ENCODE measurements around the gene ARMC5.

Gene ARMC5

DNA sequence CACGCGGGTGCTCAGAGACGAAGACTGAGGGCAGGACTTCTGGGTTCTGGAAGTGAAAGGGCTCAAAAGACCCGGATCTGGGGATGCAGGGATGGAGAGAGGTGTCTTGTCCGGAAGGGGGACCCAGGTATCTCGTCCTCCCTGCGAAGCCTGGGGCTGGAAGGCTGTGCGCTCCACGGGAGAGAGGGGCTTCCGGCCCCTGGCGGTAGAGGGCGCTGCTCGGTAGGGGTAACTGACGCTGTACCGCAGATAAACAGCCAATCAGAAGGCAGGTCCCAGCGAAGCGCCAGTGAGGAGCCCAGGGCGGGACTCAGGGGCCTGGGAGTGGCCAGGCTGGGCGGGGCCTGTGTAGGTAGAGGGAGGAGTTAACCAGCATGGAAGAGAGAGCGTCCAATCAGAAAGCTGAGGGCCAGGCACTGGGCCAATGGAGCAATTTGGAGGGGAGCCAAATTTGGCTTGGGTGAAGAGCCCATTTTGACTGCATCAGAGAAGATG is 13.5 kb downstream of the ARMC5 start:
- H3K4me3 ChIP-seq (replicated peaks; ENCODE audit: low read depth, low read length) = peak overlapping the region; percentile 68
- TF ChIP-seq, protein P1, sequence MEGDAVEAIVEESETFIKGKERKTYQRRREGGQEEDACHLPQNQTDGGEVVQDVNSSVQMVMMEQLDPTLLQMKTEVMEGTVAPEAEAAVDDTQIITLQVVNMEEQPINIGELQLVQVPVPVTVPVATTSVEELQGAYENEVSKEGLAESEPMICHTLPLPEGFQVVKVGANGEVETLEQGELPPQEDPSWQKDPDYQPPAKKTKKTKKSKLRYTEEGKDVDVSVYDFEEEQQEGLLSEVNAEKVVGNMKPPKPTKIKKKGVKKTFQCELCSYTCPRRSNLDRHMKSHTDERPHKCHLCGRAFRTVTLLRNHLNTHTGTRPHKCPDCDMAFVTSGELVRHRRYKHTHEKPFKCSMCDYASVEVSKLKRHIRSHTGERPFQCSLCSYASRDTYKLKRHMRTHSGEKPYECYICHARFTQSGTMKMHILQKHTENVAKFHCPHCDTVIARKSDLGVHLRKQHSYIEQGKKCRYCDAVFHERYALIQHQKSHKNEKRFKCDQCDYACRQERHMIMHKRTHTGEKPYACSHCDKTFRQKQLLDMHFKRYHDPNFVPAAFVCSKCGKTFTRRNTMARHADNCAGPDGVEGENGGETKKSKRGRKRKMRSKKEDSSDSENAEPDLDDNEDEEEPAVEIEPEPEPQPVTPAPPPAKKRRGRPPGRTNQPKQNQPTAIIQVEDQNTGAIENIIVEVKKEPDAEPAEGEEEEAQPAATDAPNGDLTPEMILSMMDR (IDR thresholded peaks at IDR 0.05; ENCODE audit: low read depth, low read length, missing control alignments) = peak; percentile 75
- DNase-seq (ENCODE audit: extremely low read depth, low read depth) = peak; percentile 78

DNA sequence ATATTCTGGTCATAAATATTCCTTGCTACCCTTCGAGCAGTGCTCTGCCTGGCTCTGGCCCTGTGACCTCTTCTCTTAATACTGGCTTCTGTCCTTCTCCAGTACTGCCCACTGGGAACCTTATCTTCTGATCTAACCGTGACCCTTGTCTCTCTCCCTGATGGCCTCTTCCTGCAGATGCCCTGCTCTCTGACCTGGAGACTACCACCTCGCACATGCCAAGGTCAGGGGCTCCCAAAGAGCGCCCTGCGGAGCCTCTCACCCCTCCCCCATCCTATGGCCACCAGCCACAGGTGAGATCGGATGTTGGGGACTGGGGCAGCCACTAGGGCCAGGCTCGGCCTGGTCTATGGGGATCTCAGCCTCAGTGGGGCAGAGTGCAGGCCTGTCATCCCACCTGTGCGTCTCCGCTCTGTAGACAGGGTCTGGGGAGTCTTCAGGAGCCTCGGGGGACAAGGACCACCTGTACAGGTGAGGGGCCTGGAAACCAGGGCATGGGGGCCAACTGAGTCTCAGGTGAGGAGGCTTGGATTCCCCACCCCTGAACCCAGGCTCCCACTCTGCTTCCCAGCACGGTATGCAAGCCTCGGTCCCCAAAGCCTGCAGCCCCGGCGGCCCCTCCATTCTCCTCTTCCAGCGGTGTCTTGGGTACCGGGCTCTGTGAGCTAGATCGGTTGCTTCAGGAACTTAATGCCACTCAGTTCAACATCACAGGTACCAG is 14.1 kb downstream of the ARMC5 start:
- no peak overlapping the region for H3K4me3 ChIP-seq (replicated peaks; ENCODE audit: low read depth, low read length)
- TF ChIP-seq, protein P1 (IDR thresholded peaks at IDR 0.05; ENCODE audit: low read depth, low read length, missing control alignments) = no peak
- DNase-seq (ENCODE audit: extremely low read depth, low read depth) = no peak

DNA sequence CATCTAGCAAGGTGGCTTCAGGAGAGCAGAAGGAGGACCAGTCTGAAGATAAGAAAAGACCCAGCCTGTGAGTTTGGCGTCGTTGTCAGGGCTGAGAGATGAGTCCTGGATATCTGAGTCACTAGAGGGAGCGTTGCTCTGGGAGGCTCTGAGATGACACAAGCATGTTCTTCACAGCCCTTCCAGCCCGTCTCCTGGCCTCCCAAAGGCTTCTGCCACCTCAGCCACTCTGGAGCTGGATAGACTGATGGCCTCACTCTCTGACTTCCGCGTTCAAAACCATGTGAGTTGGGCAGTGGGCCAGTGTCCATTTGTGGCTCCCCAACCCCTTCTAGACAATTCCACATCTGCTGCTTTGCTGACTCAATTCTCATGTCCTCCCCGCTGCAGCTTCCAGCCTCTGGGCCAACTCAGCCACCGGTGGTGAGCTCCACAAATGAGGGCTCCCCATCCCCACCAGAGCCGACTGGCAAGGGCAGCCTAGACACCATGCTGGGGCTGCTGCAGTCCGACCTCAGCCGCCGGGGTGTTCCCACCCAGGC is 14.9 kb downstream of the ARMC5 start:
- no peak for DNase-seq (ENCODE audit: extremely low read depth, low read depth)
- no peak overlapping the region for H3K4me3 ChIP-seq (replicated peaks; ENCODE audit: low read depth, low read length)
- TF ChIP-seq, protein P1 (IDR thresholded peaks at IDR 0.05; ENCODE audit: low read depth, low read length, missing control alignments) = no peak

DNA sequence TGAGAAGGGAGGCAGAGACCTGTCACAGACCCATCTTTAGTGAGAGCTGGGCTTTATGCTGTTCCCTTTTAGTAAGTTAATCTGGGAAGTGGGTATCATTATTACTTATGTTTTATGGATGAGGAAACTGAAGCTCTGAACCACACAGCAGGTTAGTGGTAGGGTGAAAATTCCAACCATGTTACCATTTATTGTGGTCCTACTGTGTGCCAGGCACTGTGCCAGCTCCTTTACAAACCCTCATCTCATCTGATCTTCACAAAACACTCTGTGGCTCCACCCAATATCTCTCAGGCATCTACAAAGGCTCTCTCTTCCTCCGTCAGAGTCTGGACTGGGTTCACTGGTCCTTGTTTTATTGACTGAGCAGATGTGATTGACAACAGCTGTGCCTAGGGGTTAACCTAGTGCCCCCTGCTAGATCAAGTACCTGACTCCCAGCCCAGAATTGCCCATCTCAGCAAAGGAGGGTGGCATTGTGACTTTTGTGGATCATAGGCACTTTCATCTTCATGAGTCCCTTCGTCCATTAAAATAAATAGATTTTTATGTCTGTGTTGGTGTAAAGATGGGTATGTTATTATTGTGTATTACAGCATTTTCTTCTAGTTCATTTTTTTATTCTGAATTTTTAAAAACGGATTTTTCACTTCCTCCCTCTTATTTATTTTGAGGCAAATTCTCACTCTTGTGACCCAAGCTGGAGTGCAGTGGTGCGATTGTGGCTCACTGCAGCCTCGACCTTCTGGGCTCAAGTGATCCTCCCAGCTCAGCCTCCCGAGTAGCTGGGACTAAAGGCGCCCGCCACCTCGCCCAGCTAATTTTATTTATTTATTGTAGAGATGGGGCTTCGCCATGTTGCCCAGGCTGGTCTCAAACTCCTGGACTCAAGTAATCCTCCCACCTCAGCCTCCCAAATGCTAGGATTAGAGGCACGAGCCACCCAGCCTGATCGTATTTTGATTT is 15.8 kb downstream of the ARMC5 start:
- no peak overlapping the region for H3K4me3 ChIP-seq (replicated peaks; ENCODE audit: low read depth, low read length)
- DNase-seq (ENCODE audit: extremely low read depth, low read depth) = no peak
- TF ChIP-seq, protein P1 (IDR thresholded peaks at IDR 0.05; ENCODE audit: low read depth, low read length, missing control alignments) = no peak

DNA sequence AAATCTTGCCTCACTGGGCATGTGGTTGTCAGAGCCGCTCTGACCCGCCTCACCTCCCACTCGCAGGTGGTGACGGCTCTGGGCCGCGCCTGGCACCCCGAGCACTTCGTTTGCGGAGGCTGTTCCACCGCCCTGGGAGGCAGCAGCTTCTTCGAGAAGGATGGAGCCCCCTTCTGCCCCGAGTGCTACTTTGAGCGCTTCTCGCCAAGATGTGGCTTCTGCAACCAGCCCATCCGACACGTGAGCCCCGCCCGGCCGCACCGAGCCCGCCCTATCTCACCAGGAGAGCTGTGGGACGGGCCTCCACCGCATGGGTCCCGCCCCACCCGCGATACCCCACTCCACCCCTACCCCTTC is 16.6 kb downstream of the ARMC5 start:
- DNase-seq (ENCODE audit: extremely low read depth, low read depth) = no peak
- TF ChIP-seq, protein P1 (IDR thresholded peaks at IDR 0.05; ENCODE audit: low read depth, low read length, missing control alignments) = no peak
- no peak overlapping the region for H3K4me3 ChIP-seq (replicated peaks; ENCODE audit: low read depth, low read length)

DNA sequence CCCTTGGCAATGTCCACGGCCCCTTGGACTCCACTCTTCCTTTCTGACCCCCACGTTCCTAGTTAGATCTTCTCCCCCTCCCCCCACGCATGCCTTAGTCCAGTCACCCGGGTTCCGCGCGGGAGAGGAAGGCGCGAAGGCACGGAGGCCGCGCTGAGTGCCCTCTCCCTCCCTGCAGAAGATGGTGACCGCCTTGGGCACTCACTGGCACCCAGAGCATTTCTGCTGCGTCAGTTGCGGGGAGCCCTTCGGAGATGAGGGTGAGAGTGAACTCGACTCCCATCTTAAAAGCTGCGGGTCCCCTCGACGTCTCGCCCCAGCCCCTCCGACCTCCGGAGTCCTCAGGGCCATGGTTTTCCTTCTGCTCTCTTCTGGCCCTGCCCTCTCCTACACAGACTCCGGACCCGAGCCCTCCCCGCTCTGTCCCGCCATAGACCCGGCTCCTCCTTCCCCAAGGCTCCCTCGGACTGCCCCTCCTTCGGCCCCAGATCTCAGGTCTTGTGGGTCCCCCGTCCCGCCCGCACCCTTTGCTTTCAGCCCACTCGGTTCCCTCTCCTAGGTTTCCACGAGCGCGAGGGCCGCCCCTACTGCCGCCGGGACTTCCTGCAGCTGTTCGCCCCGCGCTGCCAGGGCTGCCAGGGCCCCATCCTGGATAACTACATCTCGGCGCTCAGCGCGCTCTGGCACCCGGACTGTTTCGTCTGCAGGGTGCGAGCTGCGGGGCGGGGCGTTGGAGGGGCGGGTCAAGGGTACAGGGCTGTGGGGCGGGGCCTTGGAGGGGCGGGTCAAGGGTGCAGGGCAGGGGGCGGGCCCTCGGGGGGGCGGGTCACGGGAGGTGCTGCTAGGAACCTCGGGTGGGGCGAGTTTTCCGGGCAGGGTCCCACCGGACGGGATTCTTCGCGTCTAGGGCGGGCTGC is 17.3 kb downstream of the ARMC5 start:
- TF ChIP-seq, protein P1 (IDR thresholded peaks at IDR 0.05; ENCODE audit: low read depth, low read length, missing control alignments) = no peak
- H3K4me3 ChIP-seq (replicated peaks; ENCODE audit: low read depth, low read length) = no peak overlapping the region
- no peak for DNase-seq (ENCODE audit: extremely low read depth, low read depth)
